Kidney capillary endothelial cell (primary cell): ENCODE measurements around the gene FIBCD1.

ENCODE experiments used
- DNase-seq: peaks from one replicate; pipeline ENCODE4 v3.0.0-alpha.2; 2018; ENCODE audit warnings: low spot score

FIBCD1 gene

GRCh38 chr9:130895038-130895437 lies 44.0 kb downstream of the FIBCD1 start:
- DNase-seq, result no peak

GRCh38 chr9:130894546-130894945 lies 44.5 kb downstream of the FIBCD1 start:
- DNase-seq, result no peak

GRCh38 chr9:130893341-130894101 lies 45.5 kb downstream of the FIBCD1 start:
- DNase-seq, result no peak

- no peak for DNase-seq
Observed at GRCh38 chr9:130892477-130893304, 46.4 kb downstream of the FIBCD1 start.

GRCh38 chr9:130891688-130892476 lies 47.2 kb downstream of the FIBCD1 start:
- no peak for DNase-seq

GRCh38 chr9:130890870-130891687 lies 48.0 kb downstream of the FIBCD1 start:
- no peak for DNase-seq

GRCh38 chr9:130890124-130890523 lies 48.9 kb downstream of the FIBCD1 start:
- no peak for DNase-seq

- no peak for DNase-seq
Observed at GRCh38 chr9:130888146-130888885, 50.7 kb downstream of the FIBCD1 start.

GRCh38 chr9:130887494-130888144 lies 51.4 kb downstream of the FIBCD1 start:
- no peak for DNase-seq

GRCh38 chr9:130886981-130887380 lies 52.1 kb downstream of the FIBCD1 start:
- DNase-seq, result no peak

- DNase-seq, result no peak
Observed at GRCh38 chr9:130885484-130886375, 53.3 kb downstream of the FIBCD1 start.

GRCh38 chr9:130884542-130885483 lies 54.2 kb downstream of the FIBCD1 start:
- DNase-seq, result no peak

GRCh38 chr9:130884111-130884531 lies 54.9 kb downstream of the FIBCD1 start:
- no peak for DNase-seq

GRCh38 chr9:130883479-130883878 lies 55.6 kb downstream of the FIBCD1 start:
- DNase-seq, result no peak

- no peak for DNase-seq
Observed at GRCh38 chr9:130882696-130883225, 56.3 kb downstream of the FIBCD1 start.

GRCh38 chr9:130881516-130881915 lies 57.5 kb downstream of the FIBCD1 start:
- DNase-seq, result no peak

GRCh38 chr9:130880599-130881220 lies 58.3 kb downstream of the FIBCD1 start:
- DNase-seq, result no peak
